ENCODE data around the gene SEMA3D.

The SEMA3D gene

GRCh38 chr7:85074016-85074415 lies 112.8 kb downstream of the SEMA3D start:
- no peak for DNase-seq

- no peak for DNase-seq
Observed at GRCh38 chr7:85070967-85071628, 115.8 kb downstream of the SEMA3D start.

- no peak for DNase-seq
Observed at GRCh38 chr7:85068799-85069198, 118.1 kb downstream of the SEMA3D start.

GRCh38 chr7:85067371-85067770 lies 119.5 kb downstream of the SEMA3D start:
- DNase-seq = no peak

GRCh38 chr7:85065888-85066485 lies 120.9 kb downstream of the SEMA3D start:
- DNase-seq = no peak

- DNase-seq = no peak
Observed at GRCh38 chr7:85065306-85065705, 121.5 kb downstream of the SEMA3D start.

- no peak for DNase-seq
Observed at GRCh38 chr7:85062651-85063050, 124.2 kb downstream of the SEMA3D start.

- no peak for DNase-seq
Observed at GRCh38 chr7:85061456-85061855, 125.4 kb downstream of the SEMA3D start.

- no peak for DNase-seq
Observed at GRCh38 chr7:85060696-85061095, 126.2 kb downstream of the SEMA3D start.

GRCh38 chr7:85055906-85056305 lies 130.9 kb downstream of the SEMA3D start:
- no peak for DNase-seq

GRCh38 chr7:85055196-85055595 lies 131.7 kb downstream of the SEMA3D start:
- DNase-seq = no peak

GRCh38 chr7:85054306-85054705 lies 132.6 kb downstream of the SEMA3D start:
- no peak for DNase-seq

- no peak for DNase-seq
Observed at GRCh38 chr7:85052894-85053293, 134.0 kb downstream of the SEMA3D start.

- no peak for DNase-seq
Observed at GRCh38 chr7:85052056-85052737, 134.7 kb downstream of the SEMA3D start.

- no peak for DNase-seq
Observed at GRCh38 chr7:85046534-85046933, 140.3 kb downstream of the SEMA3D start.

GRCh38 chr7:85041605-85042216 lies 145.1 kb downstream of the SEMA3D start:
- no peak for DNase-seq

GRCh38 chr7:85039196-85039923 lies 147.5 kb downstream of the SEMA3D start:
- DNase-seq = no peak

- DNase-seq = no peak
Observed at GRCh38 chr7:85038466-85038865, 148.4 kb downstream of the SEMA3D start.

- DNase-seq = no peak
Observed at GRCh38 chr7:85033263-85033662, 153.6 kb downstream of the SEMA3D start.

- no peak for DNase-seq
Observed at GRCh38 chr7:85031475-85031874, 155.4 kb downstream of the SEMA3D start.

- DNase-seq = no peak
Observed at GRCh38 chr7:85030893-85031292, 156.0 kb downstream of the SEMA3D start.

- DNase-seq = no peak
Observed at GRCh38 chr7:85025312-85025756, 161.5 kb downstream of the SEMA3D start.

- DNase-seq = no peak
Observed at GRCh38 chr7:85023916-85024315, 162.9 kb downstream of the SEMA3D start.
